Activated CD4-positive, alpha-beta T cell treated with anti-CD3 and anti-CD28 coated beads for 36 hours (primary cell): ENCODE measurements around the gene ECPAS. TPM values are rescaled to one million over a fixed set of nuclear protein-coding genes. Genes with fewer than 3 reads are reported as not detected.

Source experiments
- ATAC-seq: fragments of 200-7000 bp; cut with Tn5 transposase; one replicate; pipeline ENCODE4 v1.10.0; 2021; ENCODE audit warnings: mild to moderate bottlenecking, moderate library complexity
- CTCF ChIA-PET: fragments of 350-600 bp; sonication (Branson Sonifier 250); formaldehyde crosslinking; loops from one replicate; lab custom pipeline; 2021; ENCODE audit warnings: antibody characterized with exemption; lab: Charles Lee
- POLR2A ChIA-PET: fragments of 350-600 bp; sonication (Branson Sonifier 250); formaldehyde crosslinking; loops from one replicate; lab custom pipeline; 2021; ENCODE audit warnings: antibody characterized with exemption, inconsistent platforms; lab: Charles Lee
- DNase-seq: peaks from one replicate; pipeline ENCODE4 v3.0.0-alpha.2; 2020
- H3K27ac Mint-ChIP-seq: one replicate; pipeline ENCODE4 v1.8.0; 2021; ENCODE audit warnings: mixed read lengths
- H3K27me3 Mint-ChIP-seq: one replicate; pipeline ENCODE4 v1.8.0; 2021; ENCODE audit warnings: mixed read lengths
- H3K36me3 Mint-ChIP-seq: one replicate; pipeline ENCODE4 v1.8.0; 2021; ENCODE audit warnings: low read depth, mixed read lengths
- H3K4me1 Mint-ChIP-seq: one replicate; pipeline ENCODE4 v1.8.0; 2021; ENCODE audit warnings: mixed read lengths
- H3K4me3 Mint-ChIP-seq: one replicate; pipeline ENCODE4 v1.8.0; 2021; ENCODE audit warnings: mild to moderate bottlenecking, moderate library complexity, mixed read lengths
- H3K9me3 Mint-ChIP-seq: one replicate; pipeline ENCODE4 v1.8.0; 2021; ENCODE audit warnings: low read depth, mixed read lengths
- intact Hi-C, 2 experiments: fragments of 100-400 bp; cut with DNase I in 1 of 2; cut with micrococcal nuclease in 1 of 2; formaldehyde crosslinking; loops; one replicate each; pipeline versions ENCODE4 v1.14.2 to v1.15.1; 2022 to 2024; cut with DNase I, micrococcal nuclease
- total RNA-seq, 2 experiments: library from RNA; stranded (reverse); gene quantifications; one replicate each; pipeline ENCODE4 v1.2.3, GENCODE V29; 2021

ECPAS gene, protein sequence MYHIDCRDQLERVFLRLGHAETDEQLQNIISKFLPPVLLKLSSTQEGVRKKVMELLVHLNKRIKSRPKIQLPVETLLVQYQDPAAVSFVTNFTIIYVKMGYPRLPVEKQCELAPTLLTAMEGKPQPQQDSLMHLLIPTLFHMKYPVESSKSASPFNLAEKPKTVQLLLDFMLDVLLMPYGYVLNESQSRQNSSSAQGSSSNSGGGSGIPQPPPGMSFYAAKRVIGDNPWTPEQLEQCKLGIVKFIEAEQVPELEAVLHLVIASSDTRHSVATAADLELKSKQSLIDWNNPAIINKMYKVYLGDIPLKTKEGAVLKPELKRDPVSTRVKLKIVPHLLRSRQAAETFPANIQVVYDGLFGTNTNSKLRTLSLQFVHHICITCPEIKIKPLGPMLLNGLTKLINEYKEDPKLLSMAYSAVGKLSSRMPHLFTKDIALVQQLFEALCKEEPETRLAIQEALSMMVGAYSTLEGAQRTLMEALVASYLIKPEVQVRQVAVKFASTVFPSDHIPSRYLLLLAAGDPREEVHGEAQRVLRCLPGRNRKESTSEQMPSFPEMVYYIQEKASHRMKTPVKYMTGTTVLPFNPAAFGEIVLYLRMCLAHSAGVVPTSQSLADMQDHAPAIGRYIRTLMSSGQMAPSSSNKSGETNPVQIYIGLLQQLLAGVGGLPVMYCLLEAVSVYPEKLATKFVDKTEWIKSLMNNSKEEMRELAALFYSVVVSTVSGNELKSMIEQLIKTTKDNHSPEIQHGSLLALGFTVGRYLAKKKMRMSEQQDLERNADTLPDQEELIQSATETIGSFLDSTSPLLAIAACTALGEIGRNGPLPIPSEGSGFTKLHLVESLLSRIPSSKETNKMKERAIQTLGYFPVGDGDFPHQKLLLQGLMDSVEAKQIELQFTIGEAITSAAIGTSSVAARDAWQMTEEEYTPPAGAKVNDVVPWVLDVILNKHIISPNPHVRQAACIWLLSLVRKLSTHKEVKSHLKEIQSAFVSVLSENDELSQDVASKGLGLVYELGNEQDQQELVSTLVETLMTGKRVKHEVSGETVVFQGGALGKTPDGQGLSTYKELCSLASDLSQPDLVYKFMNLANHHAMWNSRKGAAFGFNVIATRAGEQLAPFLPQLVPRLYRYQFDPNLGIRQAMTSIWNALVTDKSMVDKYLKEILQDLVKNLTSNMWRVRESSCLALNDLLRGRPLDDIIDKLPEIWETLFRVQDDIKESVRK (N-terminal part only)
- 100 to 1,000 TPM in 1 of 2 experiments, 10 to 100 TPM in 1; 78.4 to 127 TPM for total RNA-seq

DNA sequence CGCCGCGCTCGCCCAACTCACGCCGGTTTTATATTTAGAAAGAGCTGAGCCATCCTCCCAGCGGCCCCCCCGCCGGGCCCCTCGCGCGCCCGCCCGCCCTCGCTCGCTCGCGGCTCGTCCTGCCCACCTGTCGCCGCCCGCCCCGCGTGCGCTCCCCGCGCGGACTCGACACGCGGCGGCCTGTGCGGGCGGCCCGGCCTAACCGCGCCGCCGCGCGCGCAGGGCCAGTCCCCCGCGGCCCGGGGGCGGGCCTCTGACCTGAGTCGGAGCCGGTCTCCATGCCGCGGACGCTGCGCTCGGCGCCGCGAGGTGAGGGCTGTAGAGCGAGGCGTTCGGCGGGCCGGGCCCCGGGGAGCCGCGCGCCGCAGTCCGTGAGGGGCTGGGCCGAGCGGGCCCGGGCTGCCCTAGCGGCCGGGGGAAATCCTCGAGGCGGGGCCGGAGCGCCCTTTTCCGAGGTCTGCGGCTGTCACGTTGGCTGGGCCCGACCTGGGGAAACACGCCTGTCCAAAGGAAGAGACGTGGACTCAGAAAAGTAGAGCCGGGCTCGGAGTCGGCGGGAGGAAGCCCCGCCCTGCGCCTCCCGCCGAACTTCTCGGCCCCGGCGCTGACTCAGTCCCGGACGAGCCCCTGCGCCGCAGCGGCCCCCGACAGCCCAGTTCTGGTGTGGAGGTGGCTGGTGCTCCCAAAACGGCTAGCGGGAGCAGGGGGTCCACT is at the start of gene ECPAS:
TSS of gene ECPAS (minus strand) at position 526 of the 714 bp plus-strand sequence. CDS start 11,465 bp downstream, outside the sequence.
- no peaks in the 10 kb centered on the region for H3K9me3 Mint-ChIP-seq
- CTCF ChIA-PET, result interaction anchor here (0.7 to 1.9 kb wide), 2 partner anchors 13 to 1786 kb away, joined by 3 to 4 read pairs; no protein-coding TSS in a partner anchor
- H3K4me3 Mint-ChIP-seq, result peak within 1 kb of the TSS; percentile 81
- H3K36me3 Mint-ChIP-seq, result peaks cover 7% of the 10 kb centered on the region
- peak within 1 kb of the TSS; percentile 89 for H3K27ac Mint-ChIP-seq
- H3K27me3 Mint-ChIP-seq, result no peaks in the 10 kb centered on the region
- peaks cover 28% of the 10 kb centered on the region for H3K4me1 Mint-ChIP-seq
- intact Hi-C loops, result loop anchor here (1.0 to 10.0 kb wide), 10 partner anchors 41 to 1509 kb away; partner anchors contain the start of genes DNAJC25 (in 2 of the 2), UGCG (in 2 of the 2), ZNF483 (in 2 of the 2) and GNG10 (in 1 of the 2)
- DNase-seq, result peak; percentile 83
- peak; percentile 79 for ATAC-seq
- POLR2A ChIA-PET, result no interaction called here

DNA sequence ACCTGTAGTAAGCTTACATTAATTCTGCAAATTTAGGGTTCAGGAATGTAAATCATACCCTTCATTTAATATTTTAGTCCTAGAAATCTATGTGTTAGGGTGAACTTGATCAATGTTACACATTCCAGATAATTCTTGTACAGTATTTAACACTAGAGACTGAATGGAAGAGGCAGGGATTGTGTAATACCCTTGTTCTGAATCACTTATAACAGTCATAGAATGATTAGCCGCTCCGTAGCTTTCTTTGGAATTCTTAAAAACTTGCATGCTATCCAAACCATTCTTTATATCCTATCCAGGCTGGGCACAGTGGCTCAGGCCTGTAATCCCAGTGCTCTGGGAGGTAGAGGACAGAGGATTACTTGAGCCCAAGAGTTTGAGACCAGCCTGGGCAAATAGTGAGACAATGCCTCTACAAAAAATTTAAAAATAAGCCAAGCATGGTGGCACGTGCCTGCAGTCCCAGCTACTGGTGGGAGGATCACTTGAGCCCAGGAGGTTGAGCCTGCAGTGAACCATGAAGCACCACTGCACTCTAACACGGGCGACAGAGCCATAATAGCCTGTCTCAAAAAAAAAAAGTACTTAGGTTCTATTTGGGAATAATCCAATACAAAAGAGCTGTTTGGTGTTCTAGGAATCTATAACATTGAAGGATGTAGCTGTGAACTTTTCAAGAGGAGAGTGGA is 49.1 kb upstream of the ECPAS start:
- Mint-ChIP-seq H3K9me3 (peaks cover 26% of the 10 kb centered on the region), H3K4me3 (no peak overlapping the region), H3K27ac (no peak overlapping the region), H3K27me3 (no peaks in the 10 kb centered on the region), H3K4me1 (no peaks in the 10 kb centered on the region), H3K36me3 (peaks cover 65% of the 10 kb centered on the region)
- ChIA-PET CTCF (no interaction called here), POLR2A (interaction anchor here (0.6 kb wide), 1 partner anchor 40 kb away, joined by 3 read pairs; no protein-coding TSS in a partner anchor)
- DNase-seq, result no peak
- ATAC-seq, result no peak
- intact Hi-C loops, result no loop called here

DNA sequence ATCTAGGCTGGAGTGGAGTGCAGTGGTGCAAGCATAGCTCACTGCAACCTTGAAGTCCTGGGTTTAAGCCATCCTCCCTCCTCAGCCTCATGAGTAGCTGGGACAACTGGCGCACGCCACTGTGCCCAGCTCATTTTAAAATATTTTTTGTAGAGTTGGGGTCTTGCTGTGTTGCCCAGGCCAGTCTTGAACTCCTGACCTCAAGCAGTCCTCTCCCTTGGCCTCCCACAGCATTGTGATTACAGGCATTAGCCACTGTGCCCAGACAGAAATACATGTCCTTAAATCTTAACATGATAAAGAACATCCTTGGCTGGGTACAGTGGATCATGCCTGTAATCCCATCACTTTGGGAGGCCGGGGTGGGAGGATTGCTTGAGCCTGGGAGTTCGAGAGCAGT is 47.5 kb upstream of the ECPAS start:
- Mint-ChIP-seq H3K9me3 (peaks cover 25% of the 10 kb centered on the region), H3K4me1 (peaks cover 6% of the 10 kb centered on the region), H3K36me3 (peaks cover 60% of the 10 kb centered on the region), H3K27ac (no peak overlapping the region), H3K27me3 (no peaks in the 10 kb centered on the region), H3K4me3 (no peak overlapping the region)
- ChIA-PET POLR2A (no interaction called here), CTCF (interaction anchor here (0.7 to 1.1 kb wide), 2 partner anchors 11 to 226 kb away, joined by 3 to 5 read pairs; no protein-coding TSS in a partner anchor)
- DNase-seq (no peak), ATAC-seq (no peak)
- intact Hi-C loops, result no loop called here

DNA sequence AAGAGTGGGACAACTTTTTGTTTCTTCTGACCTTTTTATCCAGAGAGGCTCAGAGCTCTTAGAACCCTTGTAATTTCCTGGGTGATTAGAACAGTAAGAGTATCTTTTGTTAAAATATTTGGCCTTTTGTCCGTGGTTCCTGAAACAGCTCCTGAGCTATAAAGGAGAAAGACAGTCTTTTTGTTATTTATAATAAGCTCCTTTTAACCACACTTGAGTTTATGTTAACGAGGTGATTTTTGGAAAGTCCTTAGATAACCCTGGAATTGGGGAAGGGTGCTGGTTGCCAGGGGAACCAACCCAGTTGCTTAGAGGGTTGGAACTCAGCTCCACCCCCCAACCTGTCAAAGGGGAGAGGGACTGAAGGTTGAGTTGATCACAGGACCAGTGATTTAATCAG is 45.6 kb upstream of the ECPAS start:
- Mint-ChIP-seq H3K36me3 (peaks cover 50% of the 10 kb centered on the region), H3K9me3 (peaks cover 18% of the 10 kb centered on the region), H3K4me3 (no peak overlapping the region), H3K27me3 (no peaks in the 10 kb centered on the region), H3K27ac (no peak overlapping the region), H3K4me1 (peaks cover 18% of the 10 kb centered on the region)
- ATAC-seq (no peak), DNase-seq (no peak)
- ChIA-PET CTCF (no interaction called here), POLR2A (interaction anchor here (1.1 kb wide), 1 partner anchor 80 kb away, joined by 3 read pairs; no protein-coding TSS in a partner anchor)
- intact Hi-C loops, result loop anchor here in 1 of 2 experiments (5.0 kb wide), 2 partner anchors 103 to 133 kb away; partner anchors contain the start of genes DNAJC25 and GNG10

DNA sequence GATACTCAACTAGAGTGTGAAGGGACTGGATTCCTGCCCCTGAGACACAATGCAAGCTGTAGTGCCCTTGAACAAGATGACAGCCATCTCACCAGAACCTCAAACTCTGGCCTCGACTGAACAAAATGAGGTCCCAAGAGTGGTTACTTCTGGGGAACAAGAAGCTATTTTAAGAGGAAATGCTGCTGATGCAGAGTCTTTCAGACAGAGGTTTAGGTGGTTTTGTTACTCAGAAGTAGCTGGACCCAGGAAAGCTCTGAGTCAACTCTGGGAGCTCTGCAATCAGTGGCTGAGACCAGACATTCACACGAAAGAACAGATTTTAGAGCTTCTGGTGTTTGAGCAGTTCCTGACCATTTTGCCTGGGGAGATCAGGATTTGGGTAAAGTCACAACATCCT is 43.2 kb upstream of the ECPAS start:
- peaks cover 25% of the 10 kb centered on the region for H3K4me1 Mint-ChIP-seq
- intact Hi-C loops, result loop anchor here in 1 of 2 experiments (5.0 kb wide), 2 partner anchors 105 to 135 kb away; partner anchors contain the start of genes DNAJC25 and GNG10
- peak; percentile 13 for DNase-seq
- H3K4me3 Mint-ChIP-seq, result no peak overlapping the region
- H3K9me3 Mint-ChIP-seq, result peaks cover 3% of the 10 kb centered on the region
- POLR2A ChIA-PET, result no interaction called here
- H3K27me3 Mint-ChIP-seq, result no peaks in the 10 kb centered on the region
- ATAC-seq, result peak; percentile 43
- no peak overlapping the region for H3K27ac Mint-ChIP-seq
- CTCF ChIA-PET, result no interaction called here
- peaks cover 27% of the 10 kb centered on the region for H3K36me3 Mint-ChIP-seq

DNA sequence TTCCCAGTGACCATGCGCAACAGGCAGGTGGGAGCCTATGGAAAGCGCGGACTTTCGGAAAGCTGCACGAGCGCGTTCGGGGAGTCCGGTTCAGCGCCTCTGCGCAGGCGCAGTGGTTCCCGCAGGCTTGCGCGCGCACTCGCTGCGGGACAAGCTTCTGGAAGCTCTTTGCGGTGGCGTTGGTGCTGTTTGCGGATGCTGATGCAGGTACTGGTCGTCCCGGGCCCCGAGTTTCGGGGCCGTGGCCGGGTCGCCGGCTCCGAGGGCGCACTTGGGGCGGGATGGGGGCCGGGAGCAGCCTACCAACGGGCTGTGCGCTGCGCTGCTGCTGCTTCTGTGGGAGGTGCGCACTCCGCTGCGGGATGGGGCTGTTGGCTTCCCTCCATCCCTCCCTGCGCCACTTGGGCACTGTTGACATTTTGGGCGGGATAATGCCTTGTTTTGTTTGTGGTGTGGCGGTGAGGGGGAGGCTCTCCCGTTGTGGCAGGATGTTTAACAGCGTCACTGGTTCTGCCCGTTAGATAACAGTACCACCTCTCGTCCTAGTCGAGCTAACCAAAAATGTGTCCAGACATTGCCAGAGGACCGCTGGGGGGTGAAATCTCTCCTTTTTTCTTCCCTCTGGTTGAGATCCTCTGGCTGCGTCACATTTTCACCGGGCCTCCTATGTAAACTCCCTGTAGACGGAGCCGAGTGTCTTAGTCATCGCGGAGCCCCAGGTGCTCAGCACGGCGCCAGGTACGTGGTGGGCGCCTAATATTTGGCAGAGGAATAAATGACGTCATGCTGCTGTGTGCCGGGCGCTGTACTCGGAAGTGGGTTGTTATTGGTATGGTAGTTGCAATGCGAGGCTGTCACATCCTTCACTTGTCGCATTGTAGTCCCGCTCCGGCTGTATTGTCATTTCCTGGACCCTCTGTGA is 41.1 kb upstream of the ECPAS start, which contains the start of gene ZNF483:
TSS of gene ZNF483 (plus strand) at position 124 of the 922 bp plus-strand sequence. CDS start 2,217 bp downstream, outside the sequence.
- intact Hi-C loops, result loop anchor here (1.0 to 5.0 kb wide), 3 partner anchors 42 to 137 kb away; partner anchors contain the start of genes DNAJC25 (in 1 of the 2) and GNG10 (in 1 of the 2)
- CTCF ChIA-PET, result interaction anchor here (0.7 to 1.1 kb wide), 2 partner anchors 101 to 713 kb away, joined by 3 to 4 read pairs; no protein-coding TSS in a partner anchor

DNA sequence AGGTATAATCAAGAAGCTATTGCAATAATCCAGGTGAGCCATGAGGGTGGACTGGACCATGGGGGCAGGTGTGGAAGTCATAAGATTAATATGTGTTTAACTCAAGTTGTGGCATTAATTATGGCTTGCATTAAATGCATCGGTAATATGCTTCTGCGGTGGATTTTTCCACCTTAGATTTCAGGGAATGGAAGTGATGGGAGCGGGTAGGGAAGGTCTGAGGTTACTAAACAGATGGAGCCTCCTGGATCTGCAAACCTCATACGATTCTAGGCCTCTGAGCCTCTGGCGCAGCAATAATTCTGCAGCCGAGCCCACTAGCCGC is 40.5 kb upstream of the ECPAS start:
- H3K4me3 Mint-ChIP-seq, result peak overlapping the region; percentile 90
- no peaks in the 10 kb centered on the region for H3K9me3 Mint-ChIP-seq
- POLR2A ChIA-PET, result interaction anchor here (0.9 kb wide), 1 partner anchor 106 kb away, joined by 3 read pairs; the partner anchor contains the start of gene DNAJC25

More for the DNA sequence above, 41.1 kb upstream of the ECPAS start, which contains the start of gene ZNF483:
- peaks cover 25% of the 10 kb centered on the region for H3K4me1 Mint-ChIP-seq
- peak within 1 kb of the TSS; percentile 90 for H3K4me3 Mint-ChIP-seq
- H3K36me3 Mint-ChIP-seq, result peaks cover 19% of the 10 kb centered on the region
- peak within 1 kb of the TSS; percentile 87 for H3K27ac Mint-ChIP-seq
- POLR2A ChIA-PET, result interaction anchor here (0.9 to 1.0 kb wide), 2 partner anchors 106 to 116 kb away, joined by 3 read pairs; partner anchors contain the start of gene DNAJC25
- no peaks in the 10 kb centered on the region for H3K27me3 Mint-ChIP-seq
- peak; percentile 71 for ATAC-seq
- H3K9me3 Mint-ChIP-seq, result no peaks in the 10 kb centered on the region
- peak; percentile 80 for DNase-seq

DNA sequence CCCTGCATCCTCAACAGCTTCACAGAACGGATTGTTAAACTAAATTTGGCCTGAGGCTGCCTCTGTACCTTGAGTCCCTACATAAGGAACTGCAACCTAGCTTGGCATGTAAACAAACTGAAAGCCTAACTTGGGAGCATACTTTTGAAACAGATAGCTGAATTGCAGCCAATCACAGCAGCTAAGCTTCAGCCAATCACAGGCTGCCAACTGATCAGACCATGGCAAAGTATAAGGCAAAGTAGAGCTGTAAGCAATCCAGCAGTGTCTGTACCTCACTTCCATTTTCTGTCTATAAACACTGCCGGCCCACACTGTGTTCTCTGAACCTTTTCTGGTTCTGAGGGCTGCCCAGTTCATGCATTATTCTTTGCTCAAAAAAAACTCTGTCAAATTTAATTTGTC is 31.9 kb upstream of the ECPAS start:
- POLR2A ChIA-PET, result no interaction called here

More for the DNA sequence above, 40.5 kb upstream of the ECPAS start:
- ATAC-seq (no peak), DNase-seq (no peak)
- H3K27me3 Mint-ChIP-seq, result no peaks in the 10 kb centered on the region
- CTCF ChIA-PET, result interaction anchor here (0.7 to 1.1 kb wide), 2 partner anchors 102 to 713 kb away, joined by 3 to 4 read pairs; no protein-coding TSS in a partner anchor
- peaks cover 25% of the 10 kb centered on the region for H3K4me1 Mint-ChIP-seq
- no peak overlapping the region for H3K27ac Mint-ChIP-seq
- intact Hi-C loops, result loop anchor here (1.0 to 5.0 kb wide), 3 partner anchors 41 to 138 kb away; partner anchors contain the start of genes DNAJC25 (in 1 of the 2) and GNG10 (in 1 of the 2)
- peaks cover 13% of the 10 kb centered on the region for H3K36me3 Mint-ChIP-seq

DNA sequence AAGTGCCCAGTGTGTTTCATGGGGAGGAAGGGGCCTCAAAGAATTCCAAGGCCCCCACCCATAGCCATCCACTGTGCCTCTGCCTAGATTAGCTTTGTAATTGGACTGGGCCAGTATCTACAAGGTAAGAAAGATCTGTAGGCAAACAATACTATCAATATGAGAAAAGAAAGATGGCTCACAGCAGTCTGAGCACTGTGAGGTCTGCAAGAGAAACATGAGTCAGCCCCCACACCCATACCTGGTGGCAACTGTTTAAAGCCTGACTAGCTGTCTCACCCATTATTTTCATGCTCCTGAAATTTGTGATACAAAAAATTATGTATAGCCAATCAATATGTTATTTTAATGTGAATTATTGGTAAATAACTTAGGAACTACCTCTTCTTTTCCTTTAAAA is 30.8 kb upstream of the ECPAS start:
- H3K27ac Mint-ChIP-seq, result no peak overlapping the region
- peaks cover 6% of the 10 kb centered on the region for H3K9me3 Mint-ChIP-seq
- no peak for DNase-seq
- ATAC-seq, result peak; percentile 74
- peaks cover 2% of the 10 kb centered on the region for H3K4me1 Mint-ChIP-seq
- intact Hi-C loops, result no loop called here
- POLR2A ChIA-PET, result no interaction called here
- H3K36me3 Mint-ChIP-seq, result peaks cover 2% of the 10 kb centered on the region
- no peak overlapping the region for H3K4me3 Mint-ChIP-seq
- CTCF ChIA-PET, result no interaction called here
- H3K27me3 Mint-ChIP-seq, result no peaks in the 10 kb centered on the region

More for the DNA sequence above, 31.9 kb upstream of the ECPAS start:
- intact Hi-C loops, result no loop called here
- H3K4me1 Mint-ChIP-seq, result no peaks in the 10 kb centered on the region
- H3K27me3 Mint-ChIP-seq, result no peaks in the 10 kb centered on the region
- no peaks in the 10 kb centered on the region for H3K36me3 Mint-ChIP-seq
- no peak overlapping the region for H3K4me3 Mint-ChIP-seq
- DNase-seq, result no peak
- CTCF ChIA-PET, result no interaction called here
- H3K9me3 Mint-ChIP-seq, result peaks cover 2% of the 10 kb centered on the region
- ATAC-seq, result peak; percentile 49
- H3K27ac Mint-ChIP-seq, result no peak overlapping the region
